NCI-H2029 (cell line): ENCODE measurements around the gene DIS3.
"Not testable (repeated sequence)": the region's sequence is repeated elsewhere in the genome, so short reads cannot be mapped to it uniquely, and the experiment has no call there.

Experiments used
- DNase-seq: peaks from one replicate; lab custom pipeline; 2025; lab: John Stamatoyannopoulos, UW

Gene DIS3

GRCh38 chr13:72740015-72740414, 41.7 kb downstream of the DIS3 start:
- DNase-seq: no peak

- DNase-seq: no peak
Measured at GRCh38 chr13:72737033-72737432, 44.7 kb downstream of the DIS3 start.

GRCh38 chr13:72728290-72728605, 53.5 kb downstream of the DIS3 start:
- DNase-seq: no peak

- DNase-seq: peak; percentile 83
Measured at GRCh38 chr13:72727417-72728289, 54.0 kb downstream of the DIS3 start, which contains the start of the genes BORA and MZT1. Gene BORA, plus strand, starts transcription at chr13:72727923. Its CDS starts 1,018 bp downstream, at chr13:72728941. Gene MZT1, minus strand, starts transcription at chr13:72727629. Its CDS starts 27 bp downstream, at chr13:72727602.

GRCh38 chr13:72726726-72727416, 54.8 kb downstream of the DIS3 start:
- DNase-seq: no peak

GRCh38 chr13:72726185-72726584, 55.5 kb downstream of the DIS3 start:
- DNase-seq: not testable (repeated sequence)

GRCh38 chr13:72716776-72717175, 64.9 kb downstream of the DIS3 start:
- DNase-seq: no peak
